GM23338 (cell line): ENCODE results near the gene ZNF557.
"Not testable (repeated sequence)": the region's sequence is repeated elsewhere in the genome, so short reads cannot be mapped to it uniquely, and the experiment has no call there.

Experiments used
- CREB1 ChIP-seq: fragments of 250-450 bp; sonication (Bioruptor Pico); IDR thresholded peaks from 2 replicates; pipeline ENCODE4 v1.5.0; 2020; ENCODE audit warnings: low read depth, mild to moderate bottlenecking, moderate library complexity
- EZH2 ChIP-seq: fragments of 200-600 bp; sonication (generic); IDR thresholded peaks from one replicate; pipeline ENCODE4 v1.8.0; 2017; ENCODE audit warnings: antibody characterized with exemption, mild to moderate bottlenecking, low read depth; ENCODE audit not compliant: unreplicated experiment
- EZH2phosphoT487 ChIP-seq: fragments of 200-600 bp; sonication (generic); IDR thresholded peaks from one replicate; pipeline ENCODE4 v1.8.1; 2018; ENCODE audit warnings: antibody characterized with exemption; ENCODE audit not compliant: unreplicated experiment
- JUNB ChIP-seq: IDR thresholded peaks from one replicate; pipeline ENCODE4 v1.6.1; 2016; ENCODE audit warnings: antibody characterized with exemption; ENCODE audit not compliant: unreplicated experiment
- POLR2AphosphoS5 ChIP-seq: IDR thresholded peaks from 2 replicates; pipeline ENCODE4 v1.6.1; 2016; ENCODE audit warnings: antibody characterized with exemption, low read depth
- STAT1 ChIP-seq: IDR thresholded peaks from one replicate; pipeline ENCODE4 v1.6.1; 2016; ENCODE audit warnings: antibody characterized with exemption; ENCODE audit not compliant: unreplicated experiment
- ZNF331 ChIP-seq: fragments of 250-450 bp; sonication (Bioruptor Pico); IDR thresholded peaks from 2 replicates; pipeline ENCODE4 v1.5.0; 2020; ENCODE audit warnings: low read depth, mild to moderate bottlenecking, moderate library complexity
- TF ChIP-seq, protein P1 (sequence below): IDR thresholded peaks from one replicate; pipeline ENCODE4 v1.6.1; 2018; ENCODE audit warnings: antibody characterized with exemption; ENCODE audit not compliant: unreplicated experiment
- TF ChIP-seq, protein P2 (sequence below), 2 experiments: fragments of 200-600 bp in 1 of 2; sonication (generic) in 1 of 2; conservative IDR thresholded peaks; 2 replicates each; pipeline versions ENCODE4 v1.5.1 to v1.6.1; 2016 to 2017; ENCODE audit warnings: antibody characterized with exemption in 2 of 2, low read depth in 2 of 2, mild to moderate bottlenecking in 2 of 2, moderate library complexity in 1 of 2
- TF ChIP-seq, protein P3 (sequence below): fragments of 250-450 bp; sonication (Bioruptor Pico); IDR thresholded peaks from 2 replicates; pipeline ENCODE4 v1.5.0; 2020; ENCODE audit warnings: mild to moderate bottlenecking, moderate library complexity
- TF ChIP-seq, protein P4 (sequence below): IDR thresholded peaks from 2 replicates; pipeline ENCODE4 v1.6.1; 2016; ENCODE audit warnings: antibody characterized with exemption

DNA sequence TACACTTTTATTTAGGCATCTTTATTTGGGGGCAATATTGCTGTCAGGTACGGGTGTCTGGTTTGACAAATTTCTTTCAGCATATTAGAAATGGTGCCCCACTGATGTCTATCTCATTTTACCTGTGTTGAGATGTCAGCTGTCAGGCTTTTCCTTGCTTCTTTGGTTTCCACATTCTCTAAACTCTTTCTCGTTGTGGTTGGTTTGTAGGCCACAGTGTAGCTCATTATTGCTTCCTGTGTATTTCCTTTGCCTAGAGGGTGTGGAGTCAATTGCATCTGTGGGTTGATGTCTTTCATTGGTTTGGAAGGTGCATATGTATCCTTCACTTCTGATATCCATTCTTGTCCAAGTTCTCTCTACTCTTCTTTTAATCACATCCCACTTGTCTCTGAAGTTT, 9.5 kb upstream of the ZNF557 start:
- TF ChIP-seq, protein P1, sequence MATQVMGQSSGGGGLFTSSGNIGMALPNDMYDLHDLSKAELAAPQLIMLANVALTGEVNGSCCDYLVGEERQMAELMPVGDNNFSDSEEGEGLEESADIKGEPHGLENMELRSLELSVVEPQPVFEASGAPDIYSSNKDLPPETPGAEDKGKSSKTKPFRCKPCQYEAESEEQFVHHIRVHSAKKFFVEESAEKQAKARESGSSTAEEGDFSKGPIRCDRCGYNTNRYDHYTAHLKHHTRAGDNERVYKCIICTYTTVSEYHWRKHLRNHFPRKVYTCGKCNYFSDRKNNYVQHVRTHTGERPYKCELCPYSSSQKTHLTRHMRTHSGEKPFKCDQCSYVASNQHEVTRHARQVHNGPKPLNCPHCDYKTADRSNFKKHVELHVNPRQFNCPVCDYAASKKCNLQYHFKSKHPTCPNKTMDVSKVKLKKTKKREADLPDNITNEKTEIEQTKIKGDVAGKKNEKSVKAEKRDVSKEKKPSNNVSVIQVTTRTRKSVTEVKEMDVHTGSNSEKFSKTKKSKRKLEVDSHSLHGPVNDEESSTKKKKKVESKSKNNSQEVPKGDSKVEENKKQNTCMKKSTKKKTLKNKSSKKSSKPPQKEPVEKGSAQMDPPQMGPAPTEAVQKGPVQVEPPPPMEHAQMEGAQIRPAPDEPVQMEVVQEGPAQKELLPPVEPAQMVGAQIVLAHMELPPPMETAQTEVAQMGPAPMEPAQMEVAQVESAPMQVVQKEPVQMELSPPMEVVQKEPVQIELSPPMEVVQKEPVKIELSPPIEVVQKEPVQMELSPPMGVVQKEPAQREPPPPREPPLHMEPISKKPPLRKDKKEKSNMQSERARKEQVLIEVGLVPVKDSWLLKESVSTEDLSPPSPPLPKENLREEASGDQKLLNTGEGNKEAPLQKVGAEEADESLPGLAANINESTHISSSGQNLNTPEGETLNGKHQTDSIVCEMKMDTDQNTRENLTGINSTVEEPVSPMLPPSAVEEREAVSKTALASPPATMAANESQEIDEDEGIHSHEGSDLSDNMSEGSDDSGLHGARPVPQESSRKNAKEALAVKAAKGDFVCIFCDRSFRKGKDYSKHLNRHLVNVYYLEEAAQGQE = not testable (repeated sequence)
- TF ChIP-seq, protein P2, sequence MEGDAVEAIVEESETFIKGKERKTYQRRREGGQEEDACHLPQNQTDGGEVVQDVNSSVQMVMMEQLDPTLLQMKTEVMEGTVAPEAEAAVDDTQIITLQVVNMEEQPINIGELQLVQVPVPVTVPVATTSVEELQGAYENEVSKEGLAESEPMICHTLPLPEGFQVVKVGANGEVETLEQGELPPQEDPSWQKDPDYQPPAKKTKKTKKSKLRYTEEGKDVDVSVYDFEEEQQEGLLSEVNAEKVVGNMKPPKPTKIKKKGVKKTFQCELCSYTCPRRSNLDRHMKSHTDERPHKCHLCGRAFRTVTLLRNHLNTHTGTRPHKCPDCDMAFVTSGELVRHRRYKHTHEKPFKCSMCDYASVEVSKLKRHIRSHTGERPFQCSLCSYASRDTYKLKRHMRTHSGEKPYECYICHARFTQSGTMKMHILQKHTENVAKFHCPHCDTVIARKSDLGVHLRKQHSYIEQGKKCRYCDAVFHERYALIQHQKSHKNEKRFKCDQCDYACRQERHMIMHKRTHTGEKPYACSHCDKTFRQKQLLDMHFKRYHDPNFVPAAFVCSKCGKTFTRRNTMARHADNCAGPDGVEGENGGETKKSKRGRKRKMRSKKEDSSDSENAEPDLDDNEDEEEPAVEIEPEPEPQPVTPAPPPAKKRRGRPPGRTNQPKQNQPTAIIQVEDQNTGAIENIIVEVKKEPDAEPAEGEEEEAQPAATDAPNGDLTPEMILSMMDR (conservative IDR thresholded peaks at IDR 0.05; ENCODE audit: low read depth in 2 of 2) = not testable (repeated sequence)
- TF ChIP-seq POLR2AphosphoS5; EZH2; EZH2phosphoT487; CREB1 (CRISPR knock-in tag); ZNF331 (CRISPR knock-in tag); STAT1; JUNB: not testable (repeated sequence)
- TF ChIP-seq, protein P3, sequence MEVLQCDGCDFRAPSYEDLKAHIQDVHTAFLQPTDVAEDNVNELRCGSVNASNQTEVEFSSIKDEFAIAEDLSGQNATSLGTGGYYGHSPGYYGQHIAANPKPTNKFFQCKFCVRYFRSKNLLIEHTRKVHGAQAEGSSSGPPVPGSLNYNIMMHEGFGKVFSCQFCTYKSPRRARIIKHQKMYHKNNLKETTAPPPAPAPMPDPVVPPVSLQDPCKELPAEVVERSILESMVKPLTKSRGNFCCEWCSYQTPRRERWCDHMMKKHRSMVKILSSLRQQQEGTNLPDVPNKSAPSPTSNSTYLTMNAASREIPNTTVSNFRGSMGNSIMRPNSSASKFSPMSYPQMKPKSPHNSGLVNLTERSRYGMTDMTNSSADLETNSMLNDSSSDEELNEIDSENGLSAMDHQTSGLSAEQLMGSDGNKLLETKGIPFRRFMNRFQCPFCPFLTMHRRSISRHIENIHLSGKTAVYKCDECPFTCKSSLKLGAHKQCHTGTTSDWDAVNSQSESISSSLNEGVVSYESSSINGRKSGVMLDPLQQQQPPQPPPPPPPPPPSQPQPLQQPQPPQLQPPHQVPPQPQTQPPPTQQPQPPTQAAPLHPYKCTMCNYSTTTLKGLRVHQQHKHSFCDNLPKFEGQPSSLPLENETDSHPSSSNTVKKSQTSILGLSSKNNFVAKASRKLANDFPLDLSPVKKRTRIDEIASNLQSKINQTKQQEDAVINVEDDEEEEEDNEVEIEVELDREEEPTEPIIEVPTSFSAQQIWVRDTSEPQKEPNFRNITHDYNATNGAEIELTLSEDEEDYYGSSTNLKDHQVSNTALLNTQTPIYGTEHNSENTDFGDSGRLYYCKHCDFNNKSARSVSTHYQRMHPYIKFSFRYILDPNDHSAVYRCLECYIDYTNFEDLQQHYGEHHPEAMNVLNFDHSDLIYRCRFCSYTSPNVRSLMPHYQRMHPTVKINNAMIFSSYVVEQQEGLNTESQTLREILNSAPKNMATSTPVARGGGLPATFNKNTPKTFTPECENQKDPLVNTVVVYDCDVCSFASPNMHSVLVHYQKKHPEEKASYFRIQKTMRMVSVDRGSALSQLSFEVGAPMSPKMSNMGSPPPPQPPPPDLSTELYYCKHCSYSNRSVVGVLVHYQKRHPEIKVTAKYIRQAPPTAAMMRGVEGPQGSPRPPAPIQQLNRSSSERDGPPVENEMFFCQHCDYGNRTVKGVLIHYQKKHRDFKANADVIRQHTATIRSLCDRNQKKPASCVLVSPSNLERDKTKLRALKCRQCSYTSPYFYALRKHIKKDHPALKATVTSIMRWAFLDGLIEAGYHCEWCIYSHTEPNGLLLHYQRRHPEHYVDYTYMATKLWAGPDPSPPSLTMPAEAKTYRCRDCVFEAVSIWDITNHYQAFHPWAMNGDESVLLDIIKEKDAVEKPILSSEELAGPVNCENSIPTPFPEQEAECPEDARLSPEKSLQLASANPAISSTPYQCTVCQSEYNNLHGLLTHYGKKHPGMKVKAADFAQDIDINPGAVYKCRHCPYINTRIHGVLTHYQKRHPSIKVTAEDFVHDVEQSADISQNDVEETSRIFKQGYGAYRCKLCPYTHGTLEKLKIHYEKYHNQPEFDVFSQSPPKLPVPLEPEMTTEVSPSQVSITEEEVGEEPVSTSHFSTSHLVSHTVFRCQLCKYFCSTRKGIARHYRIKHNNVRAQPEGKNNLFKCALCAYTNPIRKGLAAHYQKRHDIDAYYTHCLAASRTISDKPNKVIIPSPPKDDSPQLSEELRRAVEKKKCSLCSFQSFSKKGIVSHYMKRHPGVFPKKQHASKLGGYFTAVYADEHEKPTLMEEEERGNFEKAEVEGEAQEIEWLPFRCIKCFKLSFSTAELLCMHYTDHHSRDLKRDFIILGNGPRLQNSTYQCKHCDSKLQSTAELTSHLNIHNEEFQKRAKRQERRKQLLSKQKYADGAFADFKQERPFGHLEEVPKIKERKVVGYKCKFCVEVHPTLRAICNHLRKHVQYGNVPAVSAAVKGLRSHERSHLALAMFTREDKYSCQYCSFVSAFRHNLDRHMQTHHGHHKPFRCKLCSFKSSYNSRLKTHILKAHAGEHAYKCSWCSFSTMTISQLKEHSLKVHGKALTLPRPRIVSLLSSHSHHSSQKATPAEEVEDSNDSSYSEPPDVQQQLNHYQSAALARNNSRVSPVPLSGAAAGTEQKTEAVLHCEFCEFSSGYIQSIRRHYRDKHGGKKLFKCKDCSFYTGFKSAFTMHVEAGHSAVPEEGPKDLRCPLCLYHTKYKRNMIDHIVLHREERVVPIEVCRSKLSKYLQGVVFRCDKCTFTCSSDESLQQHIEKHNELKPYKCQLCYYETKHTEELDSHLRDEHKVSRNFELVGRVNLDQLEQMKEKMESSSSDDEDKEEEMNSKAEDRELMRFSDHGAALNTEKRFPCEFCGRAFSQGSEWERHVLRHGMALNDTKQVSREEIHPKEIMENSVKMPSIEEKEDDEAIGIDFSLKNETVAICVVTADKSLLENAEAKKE (CRISPR knock-in tag) = not testable (repeated sequence)
- TF ChIP-seq, protein P4, sequence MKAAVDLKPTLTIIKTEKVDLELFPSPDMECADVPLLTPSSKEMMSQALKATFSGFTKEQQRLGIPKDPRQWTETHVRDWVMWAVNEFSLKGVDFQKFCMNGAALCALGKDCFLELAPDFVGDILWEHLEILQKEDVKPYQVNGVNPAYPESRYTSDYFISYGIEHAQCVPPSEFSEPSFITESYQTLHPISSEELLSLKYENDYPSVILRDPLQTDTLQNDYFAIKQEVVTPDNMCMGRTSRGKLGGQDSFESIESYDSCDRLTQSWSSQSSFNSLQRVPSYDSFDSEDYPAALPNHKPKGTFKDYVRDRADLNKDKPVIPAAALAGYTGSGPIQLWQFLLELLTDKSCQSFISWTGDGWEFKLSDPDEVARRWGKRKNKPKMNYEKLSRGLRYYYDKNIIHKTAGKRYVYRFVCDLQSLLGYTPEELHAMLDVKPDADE = not testable (repeated sequence)
